Stomach (tissue), 4 donors: Measurements from ENCODE around the gene RCE1.

Experiments
- POLR2A ChIP-seq, 4 donors: fragments of 450-650 bp; IDR thresholded peaks; one replicate each; pipeline ENCODE4 v1.6.1; 2016; ENCODE audit warnings: antibody characterized with exemption in 4 of 4, control low read depth in 2 of 4, mild to moderate bottlenecking in 1 of 4, moderate library complexity in 1 of 4
- TF ChIP-seq, protein P1 (sequence below), 7 experiments: fragments of 450-650 bp in 4 of 7; fragments of 200-600 bp in 3 of 7; sonication (generic) in 3 of 7; IDR thresholded peaks; one replicate each; pipeline ENCODE4 v1.5.1; 2016 to 2019; ENCODE audit warnings: antibody characterized with exemption in 7 of 7, control low read depth in 2 of 7, mild to moderate bottlenecking in 1 of 7

GRCh38 chr11:66835768-66836405 lies 7.4 kb upstream of the RCE1 start:
- TF ChIP-seq, protein P1, sequence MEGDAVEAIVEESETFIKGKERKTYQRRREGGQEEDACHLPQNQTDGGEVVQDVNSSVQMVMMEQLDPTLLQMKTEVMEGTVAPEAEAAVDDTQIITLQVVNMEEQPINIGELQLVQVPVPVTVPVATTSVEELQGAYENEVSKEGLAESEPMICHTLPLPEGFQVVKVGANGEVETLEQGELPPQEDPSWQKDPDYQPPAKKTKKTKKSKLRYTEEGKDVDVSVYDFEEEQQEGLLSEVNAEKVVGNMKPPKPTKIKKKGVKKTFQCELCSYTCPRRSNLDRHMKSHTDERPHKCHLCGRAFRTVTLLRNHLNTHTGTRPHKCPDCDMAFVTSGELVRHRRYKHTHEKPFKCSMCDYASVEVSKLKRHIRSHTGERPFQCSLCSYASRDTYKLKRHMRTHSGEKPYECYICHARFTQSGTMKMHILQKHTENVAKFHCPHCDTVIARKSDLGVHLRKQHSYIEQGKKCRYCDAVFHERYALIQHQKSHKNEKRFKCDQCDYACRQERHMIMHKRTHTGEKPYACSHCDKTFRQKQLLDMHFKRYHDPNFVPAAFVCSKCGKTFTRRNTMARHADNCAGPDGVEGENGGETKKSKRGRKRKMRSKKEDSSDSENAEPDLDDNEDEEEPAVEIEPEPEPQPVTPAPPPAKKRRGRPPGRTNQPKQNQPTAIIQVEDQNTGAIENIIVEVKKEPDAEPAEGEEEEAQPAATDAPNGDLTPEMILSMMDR (IDR thresholded peaks at IDR 0.05), result no peak
- no peak for TF ChIP-seq POLR2A (IDR thresholded peaks at IDR 0.05)
